ENCODE measurements around the gene PLEKHN1.

DNA sequence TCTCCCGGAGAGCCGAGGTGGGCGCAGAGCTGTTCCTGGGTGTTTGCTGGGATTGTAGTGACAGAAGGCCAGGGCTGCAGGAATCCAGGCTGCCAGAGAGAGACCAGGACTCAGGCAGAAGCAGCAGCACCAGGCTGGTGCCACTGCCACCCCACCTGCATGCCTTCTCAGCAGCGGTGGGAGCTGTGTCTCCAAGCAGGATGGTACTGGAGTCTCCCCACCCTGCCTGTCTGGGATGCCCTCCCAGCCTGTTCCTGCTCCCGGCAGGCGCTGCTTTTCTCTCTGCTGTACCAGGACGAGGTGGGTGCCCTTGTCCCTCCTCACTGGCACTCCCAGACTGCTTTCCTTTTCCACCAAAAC, 38.1 kb downstream of the PLEKHN1 start:
- no peak for TF ChIP-seq POLR2A (IDR thresholded peaks at IDR 0.05)
- TF ChIP-seq, protein P1, sequence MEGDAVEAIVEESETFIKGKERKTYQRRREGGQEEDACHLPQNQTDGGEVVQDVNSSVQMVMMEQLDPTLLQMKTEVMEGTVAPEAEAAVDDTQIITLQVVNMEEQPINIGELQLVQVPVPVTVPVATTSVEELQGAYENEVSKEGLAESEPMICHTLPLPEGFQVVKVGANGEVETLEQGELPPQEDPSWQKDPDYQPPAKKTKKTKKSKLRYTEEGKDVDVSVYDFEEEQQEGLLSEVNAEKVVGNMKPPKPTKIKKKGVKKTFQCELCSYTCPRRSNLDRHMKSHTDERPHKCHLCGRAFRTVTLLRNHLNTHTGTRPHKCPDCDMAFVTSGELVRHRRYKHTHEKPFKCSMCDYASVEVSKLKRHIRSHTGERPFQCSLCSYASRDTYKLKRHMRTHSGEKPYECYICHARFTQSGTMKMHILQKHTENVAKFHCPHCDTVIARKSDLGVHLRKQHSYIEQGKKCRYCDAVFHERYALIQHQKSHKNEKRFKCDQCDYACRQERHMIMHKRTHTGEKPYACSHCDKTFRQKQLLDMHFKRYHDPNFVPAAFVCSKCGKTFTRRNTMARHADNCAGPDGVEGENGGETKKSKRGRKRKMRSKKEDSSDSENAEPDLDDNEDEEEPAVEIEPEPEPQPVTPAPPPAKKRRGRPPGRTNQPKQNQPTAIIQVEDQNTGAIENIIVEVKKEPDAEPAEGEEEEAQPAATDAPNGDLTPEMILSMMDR (IDR thresholded peaks at IDR 0.05): no peak

Data from vagina (tissue), 2 donors.